NCI-H524 treated with DMSO at 0.1 percent for 48 hours (cell line): ENCODE data around the gene GALNT8.

Source experiments
- DNase-seq: peaks from one replicate; lab custom pipeline; 2025; lab: John Stamatoyannopoulos, UW

Gene GALNT8

DNA sequence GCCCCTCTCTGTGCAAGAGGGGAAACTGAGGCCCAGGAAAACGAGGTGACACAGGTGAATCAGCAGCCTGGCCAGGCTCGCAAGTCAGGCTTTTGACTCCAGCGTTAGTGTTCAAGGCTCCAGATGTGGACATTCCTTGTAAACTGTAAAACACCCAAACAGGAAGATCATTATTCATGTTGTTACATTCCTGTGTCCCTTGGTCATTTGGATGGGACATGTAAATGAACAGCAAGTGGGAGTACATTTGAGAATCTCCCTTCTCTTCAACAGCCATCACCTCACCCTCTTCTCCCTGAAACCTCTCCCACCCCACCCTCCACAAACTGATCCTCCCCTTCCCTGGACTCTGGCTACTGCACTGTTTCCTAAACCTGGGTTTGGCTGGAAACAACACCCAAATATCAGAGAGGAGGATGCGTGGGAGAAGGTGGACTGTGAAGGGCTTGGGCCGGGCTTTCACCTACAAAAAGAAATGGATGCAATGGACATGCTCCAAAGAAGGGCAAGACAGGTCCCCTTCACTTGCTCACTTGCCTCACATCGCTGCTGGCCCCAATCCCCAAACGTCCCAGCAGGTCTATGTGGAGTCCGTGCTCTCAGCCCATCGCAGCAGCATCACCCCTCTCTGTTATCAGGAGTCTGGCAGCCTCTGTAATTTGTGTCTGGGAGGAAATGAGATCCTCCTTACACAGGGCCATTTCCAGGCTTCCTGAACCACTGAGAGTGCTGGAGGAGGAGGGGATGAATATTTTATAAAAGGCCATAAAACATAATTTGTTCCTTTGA, 76.7 kb downstream of the GALNT8 start:
- no peak for DNase-seq

DNA sequence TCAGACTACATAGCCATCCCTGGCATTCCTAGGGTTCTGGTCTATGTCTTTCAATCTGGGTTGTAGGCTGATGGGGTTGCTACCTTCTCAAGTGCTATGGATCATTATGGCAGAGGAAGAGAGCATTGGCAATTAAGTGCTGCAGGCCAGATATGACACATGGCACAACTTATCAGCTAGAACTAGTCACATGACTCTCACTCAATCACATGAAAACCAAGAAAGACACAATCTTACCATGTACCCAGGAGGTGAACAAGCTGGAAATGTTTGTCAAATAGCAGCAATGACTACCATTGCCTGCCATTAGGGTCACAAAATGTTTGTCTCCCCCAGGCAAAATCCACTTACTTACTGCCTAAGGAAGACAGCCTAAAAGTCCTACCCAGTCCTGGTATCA, 80.4 kb downstream of the GALNT8 start:
- no peak for DNase-seq

- no peak for DNase-seq
Measured at GRCh38 chr12:4802841-4803240, 82.6 kb downstream of the GALNT8 start.

- no peak for DNase-seq
Measured at GRCh38 chr12:4806439-4807115, 86.4 kb downstream of the GALNT8 start.

DNA sequence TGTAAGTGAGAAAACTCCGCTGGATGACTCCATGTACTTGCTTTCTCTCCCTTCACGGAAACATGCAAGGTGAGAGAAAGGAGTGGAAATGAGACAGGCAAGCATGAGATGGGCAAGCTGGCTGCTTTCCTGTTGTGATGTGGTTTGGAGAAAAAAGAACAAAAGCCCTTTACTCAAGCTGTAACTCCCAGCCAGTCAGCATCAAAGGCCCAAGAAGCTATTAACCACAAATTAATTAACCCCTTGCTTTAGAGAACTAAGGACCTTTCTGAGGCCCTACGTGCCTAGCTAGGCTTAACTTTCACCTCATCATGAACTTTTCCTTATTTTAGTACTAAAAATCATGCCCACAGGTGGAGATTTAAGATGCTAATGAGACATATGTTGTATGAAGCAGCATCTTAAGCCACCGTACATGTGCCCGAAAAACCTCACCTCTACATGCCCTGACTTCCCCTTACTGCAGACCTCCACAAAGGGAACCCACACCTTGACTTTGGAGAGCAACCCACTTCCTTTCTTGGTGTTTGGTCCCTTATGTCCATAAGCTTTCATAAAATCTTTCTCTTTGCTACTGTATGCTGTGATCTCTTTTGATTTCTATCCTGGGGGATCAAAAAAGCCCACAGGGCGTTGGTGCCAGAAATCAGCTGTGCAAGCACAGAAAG, 87.0 kb downstream of the GALNT8 start:
- no peak for DNase-seq

DNA sequence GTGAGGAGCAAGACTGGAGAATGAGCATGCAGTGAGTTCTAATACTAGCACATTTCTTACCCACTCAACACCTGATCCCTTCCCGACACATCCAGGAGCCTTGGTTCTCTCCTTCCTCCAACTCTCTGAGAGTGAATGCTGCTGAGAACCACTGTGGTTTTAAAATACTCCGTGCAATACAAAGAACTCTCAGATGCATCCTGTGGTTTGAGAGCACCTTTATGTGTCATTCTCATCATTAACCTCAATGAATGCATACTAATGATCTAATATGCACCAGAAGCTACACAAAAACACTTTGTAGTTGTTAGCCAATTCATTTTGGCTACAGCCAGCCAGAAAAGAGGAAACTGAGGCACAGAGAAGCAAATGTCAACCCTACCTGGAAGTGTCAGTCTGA, 87.6 kb downstream of the GALNT8 start:
- no peak for DNase-seq

DNA sequence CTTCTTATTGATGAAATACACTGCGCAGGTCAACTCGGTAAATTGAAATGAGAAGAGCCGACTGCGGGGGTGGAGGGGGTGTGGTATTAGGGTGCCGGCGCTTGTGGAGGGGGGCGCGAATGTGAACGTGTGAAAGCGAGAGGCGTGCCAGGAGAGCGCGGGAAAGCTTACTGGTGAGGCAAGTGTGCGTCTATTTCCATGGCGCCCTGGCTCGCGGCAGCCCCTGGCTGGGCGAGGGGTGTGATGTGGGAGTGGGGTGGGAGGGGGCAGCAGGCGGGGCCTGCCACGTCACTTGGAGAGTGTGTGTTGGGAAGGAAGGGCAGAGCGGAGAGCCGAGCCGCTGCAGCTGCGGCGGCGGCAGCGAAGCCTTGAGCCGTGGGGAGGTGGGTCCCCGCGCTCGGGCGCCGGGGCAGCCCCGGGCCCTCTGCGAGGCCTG, 88.8 kb downstream of the GALNT8 start:
- DNase-seq: no peak

DNA sequence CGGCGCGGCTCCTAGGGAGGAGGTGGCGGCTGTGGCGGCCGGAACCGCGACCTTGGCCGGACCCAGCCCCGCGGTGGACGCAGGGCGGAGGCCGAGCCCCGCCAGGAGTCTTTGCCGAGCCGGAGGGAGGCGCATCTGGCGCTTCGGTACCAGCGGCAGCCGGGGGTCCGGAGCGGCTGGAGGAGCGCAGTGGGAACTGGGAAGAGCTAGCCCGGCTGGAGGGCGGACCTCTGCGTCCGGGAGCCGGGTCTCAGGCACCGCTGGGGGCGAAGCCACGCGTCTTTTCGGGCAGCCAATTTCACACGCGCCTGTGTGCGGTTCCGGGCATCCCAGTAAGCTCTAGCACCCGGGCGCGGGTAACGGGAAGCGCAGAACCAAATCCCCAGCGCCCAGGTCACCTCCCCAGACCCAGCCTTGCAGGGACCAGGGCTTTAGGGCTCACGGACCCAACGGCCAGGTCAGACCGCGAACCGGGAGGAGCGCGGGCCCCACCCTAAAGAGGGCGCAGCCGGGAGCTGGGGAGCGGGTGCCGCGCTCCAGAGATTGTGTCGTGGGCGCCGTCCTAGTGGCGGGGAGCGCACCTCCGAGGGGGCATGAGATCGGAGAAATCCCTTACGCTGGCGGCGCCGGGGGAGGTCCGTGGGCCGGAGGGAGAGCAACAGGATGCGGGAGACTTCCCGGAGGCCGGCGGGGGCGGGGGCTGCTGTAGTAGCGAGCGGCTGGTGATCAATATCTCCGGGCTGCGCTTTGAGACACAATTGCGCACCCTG, 89.4 kb downstream of the GALNT8 start:
- DNase-seq: no peak

DNA sequence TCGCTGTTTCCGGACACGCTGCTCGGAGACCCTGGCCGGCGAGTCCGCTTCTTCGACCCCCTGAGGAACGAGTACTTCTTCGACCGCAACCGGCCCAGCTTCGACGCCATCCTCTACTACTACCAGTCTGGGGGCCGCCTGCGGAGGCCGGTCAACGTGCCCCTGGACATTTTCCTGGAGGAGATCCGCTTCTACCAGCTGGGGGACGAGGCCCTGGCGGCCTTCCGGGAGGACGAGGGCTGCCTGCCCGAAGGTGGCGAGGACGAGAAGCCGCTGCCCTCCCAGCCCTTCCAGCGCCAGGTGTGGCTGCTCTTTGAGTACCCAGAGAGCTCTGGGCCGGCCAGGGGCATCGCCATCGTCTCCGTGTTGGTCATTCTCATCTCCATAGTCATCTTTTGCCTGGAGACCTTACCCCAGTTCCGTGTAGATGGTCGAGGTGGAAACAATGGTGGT, 90.0 kb downstream of the GALNT8 start:
- DNase-seq: no peak

GRCh38 chr12:4812624-4813327, 92.6 kb downstream of the GALNT8 start:
- DNase-seq: no peak

DNA sequence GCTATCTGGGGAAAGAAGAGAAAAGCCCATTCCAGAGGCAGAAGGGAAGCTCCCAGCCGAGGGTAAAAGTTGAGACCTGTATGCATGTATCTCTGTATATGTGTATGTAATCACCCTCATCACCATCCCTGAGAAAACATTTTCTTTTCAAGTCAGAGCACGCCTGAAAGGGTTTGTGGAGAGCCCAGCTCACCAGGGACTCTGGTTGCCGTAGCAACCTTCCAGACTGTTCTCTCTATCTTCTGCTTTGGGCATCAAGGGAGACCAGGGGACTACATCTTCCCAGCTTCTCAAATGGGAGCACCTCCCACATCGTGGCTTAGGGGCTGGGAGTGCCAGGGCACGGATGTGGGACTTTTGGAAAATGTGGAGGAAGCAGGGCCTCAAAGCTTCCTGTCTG, 93.5 kb downstream of the GALNT8 start:
- DNase-seq: no peak

- DNase-seq: no peak
Measured at GRCh38 chr12:4814485-4814884, 94.3 kb downstream of the GALNT8 start.

DNA sequence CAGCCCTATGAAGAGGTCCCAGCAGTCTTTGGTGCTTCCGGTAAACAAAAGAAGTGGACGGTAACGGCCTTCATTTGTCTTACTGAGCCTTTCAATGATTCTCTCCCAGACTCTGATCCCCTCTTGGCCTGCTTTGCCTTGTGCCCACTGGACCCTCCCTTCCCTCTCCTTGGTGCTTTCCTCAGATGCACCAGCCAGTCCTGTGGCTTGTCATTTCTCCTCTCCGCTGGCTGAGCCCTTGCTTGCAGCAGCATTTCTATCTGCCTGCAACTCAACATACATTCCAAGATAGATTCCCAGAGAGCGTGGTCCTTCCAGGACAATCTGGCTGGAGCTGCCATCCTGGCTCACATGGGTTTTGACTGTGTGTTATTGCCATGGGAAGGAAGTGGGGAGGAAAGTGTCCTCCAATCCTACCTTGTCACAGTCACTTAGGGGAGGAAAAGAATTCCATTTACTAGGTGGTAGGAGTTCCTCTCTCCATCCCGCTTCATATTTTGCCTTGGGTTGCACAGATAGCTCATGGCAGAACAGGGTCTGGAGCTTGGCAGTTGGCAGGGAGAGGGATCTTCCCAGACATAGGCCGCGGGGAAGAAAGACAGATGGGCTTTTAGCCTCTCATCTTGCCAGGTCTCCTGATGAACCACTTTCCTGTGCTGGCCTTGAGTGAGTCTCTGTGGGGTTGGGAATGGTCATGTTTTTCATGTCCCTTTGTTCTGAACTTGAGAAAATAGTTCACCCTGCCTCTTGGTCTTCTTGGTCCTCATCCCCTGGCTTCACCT, 96.7 kb downstream of the GALNT8 start:
- no peak for DNase-seq

DNA sequence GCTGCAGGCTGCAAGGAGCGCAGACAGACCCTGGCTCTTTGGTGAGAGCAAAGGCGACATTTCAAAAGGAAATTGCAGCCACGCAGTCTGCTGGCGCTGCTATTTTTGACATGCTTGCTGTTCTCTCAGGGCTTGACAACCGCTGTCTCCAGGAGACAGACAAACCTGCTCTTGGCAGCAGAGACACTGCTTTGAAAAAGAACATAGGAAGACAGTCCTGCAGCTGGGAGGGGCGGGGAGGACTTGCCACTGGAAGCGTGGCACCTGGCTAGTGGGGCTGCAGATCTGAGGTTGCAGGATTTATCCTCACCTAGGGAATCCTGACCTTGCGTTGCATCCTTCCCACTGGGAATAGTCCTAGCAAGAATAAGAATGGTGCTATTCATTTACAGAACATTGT, 97.7 kb downstream of the GALNT8 start:
- DNase-seq: no peak

- DNase-seq: no peak
Measured at GRCh38 chr12:4819654-4820053, 99.5 kb downstream of the GALNT8 start.

GRCh38 chr12:4820971-4821370, 100.8 kb downstream of the GALNT8 start:
- no peak for DNase-seq
